PFSK-1 (cell line): ENCODE data around the gene SAMD1.

ENCODE experiments used
- FOXP2 ChIP-seq: optimal IDR thresholded peaks from 2 replicates; pipeline ENCODE3; 2011; ENCODE audit warnings: borderline replicate concordance, control low read depth, inconsistent platforms; ENCODE audit not compliant: insufficient read depth; ENCODE audit errors: extremely low read length, extremely low read depth
- SIN3A ChIP-seq: IDR thresholded peaks from 2 replicates; pipeline ENCODE4 v1.6.1; 2012; ENCODE audit warnings: mild to moderate bottlenecking, low read length, moderate library complexity, borderline replicate concordance; ENCODE audit not compliant: insufficient read depth
- TF ChIP-seq, protein P1 (sequence below), 2 experiments: IDR thresholded peaks; 2 replicates each; pipeline versions ENCODE4 v1.6.1 to v1.8.0; 2011 to 2012; ENCODE audit warnings: low read depth in 2 of 2, low read length in 2 of 2, control low read depth in 1 of 2, inconsistent platforms in 1 of 2, mild to moderate bottlenecking in 1 of 2, moderate library complexity in 1 of 2; ENCODE audit not compliant: insufficient read depth in 1 of 2

DNA sequence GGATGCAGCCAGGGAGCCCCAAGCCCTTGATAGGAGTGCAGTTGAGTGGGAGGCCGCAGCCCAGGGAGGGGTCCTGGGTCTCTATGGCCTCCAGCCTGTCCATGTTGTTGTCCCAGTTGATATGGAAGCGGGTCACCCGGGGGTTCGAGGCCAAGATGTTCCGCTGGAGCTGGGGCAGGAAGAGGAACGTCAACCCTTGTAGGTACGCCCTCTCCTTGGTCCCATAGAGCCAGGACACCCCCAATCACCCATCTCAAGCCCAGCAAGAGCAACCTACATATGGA is 29.9 kb upstream of the SAMD1 start:
- TF ChIP-seq FOXP2, result no peak
- TF ChIP-seq, protein P1, sequence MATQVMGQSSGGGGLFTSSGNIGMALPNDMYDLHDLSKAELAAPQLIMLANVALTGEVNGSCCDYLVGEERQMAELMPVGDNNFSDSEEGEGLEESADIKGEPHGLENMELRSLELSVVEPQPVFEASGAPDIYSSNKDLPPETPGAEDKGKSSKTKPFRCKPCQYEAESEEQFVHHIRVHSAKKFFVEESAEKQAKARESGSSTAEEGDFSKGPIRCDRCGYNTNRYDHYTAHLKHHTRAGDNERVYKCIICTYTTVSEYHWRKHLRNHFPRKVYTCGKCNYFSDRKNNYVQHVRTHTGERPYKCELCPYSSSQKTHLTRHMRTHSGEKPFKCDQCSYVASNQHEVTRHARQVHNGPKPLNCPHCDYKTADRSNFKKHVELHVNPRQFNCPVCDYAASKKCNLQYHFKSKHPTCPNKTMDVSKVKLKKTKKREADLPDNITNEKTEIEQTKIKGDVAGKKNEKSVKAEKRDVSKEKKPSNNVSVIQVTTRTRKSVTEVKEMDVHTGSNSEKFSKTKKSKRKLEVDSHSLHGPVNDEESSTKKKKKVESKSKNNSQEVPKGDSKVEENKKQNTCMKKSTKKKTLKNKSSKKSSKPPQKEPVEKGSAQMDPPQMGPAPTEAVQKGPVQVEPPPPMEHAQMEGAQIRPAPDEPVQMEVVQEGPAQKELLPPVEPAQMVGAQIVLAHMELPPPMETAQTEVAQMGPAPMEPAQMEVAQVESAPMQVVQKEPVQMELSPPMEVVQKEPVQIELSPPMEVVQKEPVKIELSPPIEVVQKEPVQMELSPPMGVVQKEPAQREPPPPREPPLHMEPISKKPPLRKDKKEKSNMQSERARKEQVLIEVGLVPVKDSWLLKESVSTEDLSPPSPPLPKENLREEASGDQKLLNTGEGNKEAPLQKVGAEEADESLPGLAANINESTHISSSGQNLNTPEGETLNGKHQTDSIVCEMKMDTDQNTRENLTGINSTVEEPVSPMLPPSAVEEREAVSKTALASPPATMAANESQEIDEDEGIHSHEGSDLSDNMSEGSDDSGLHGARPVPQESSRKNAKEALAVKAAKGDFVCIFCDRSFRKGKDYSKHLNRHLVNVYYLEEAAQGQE (IDR thresholded peaks at IDR 0.05; ENCODE audit: insufficient read depth in 1 of 2, low read depth in 2 of 2, low read length in 2 of 2), result no peak
- TF ChIP-seq SIN3A, result no peak
